Activated CD8-positive, alpha-beta memory T cell treated with anti-CD3 and anti-CD28 coated beads, Interleukin-2, amount 50 U/mL, for 48 hours (primary cell): ENCODE measurements around the gene NUTM2D.
"Not testable (repeated sequence)": the region's sequence is repeated elsewhere in the genome, so short reads cannot be mapped to it uniquely, and the experiment has no call there.

Experiments used
- DNase-seq: peaks from one replicate; pipeline ENCODE4 v3.0.0-alpha.2; 2020

Gene NUTM2D, protein sequence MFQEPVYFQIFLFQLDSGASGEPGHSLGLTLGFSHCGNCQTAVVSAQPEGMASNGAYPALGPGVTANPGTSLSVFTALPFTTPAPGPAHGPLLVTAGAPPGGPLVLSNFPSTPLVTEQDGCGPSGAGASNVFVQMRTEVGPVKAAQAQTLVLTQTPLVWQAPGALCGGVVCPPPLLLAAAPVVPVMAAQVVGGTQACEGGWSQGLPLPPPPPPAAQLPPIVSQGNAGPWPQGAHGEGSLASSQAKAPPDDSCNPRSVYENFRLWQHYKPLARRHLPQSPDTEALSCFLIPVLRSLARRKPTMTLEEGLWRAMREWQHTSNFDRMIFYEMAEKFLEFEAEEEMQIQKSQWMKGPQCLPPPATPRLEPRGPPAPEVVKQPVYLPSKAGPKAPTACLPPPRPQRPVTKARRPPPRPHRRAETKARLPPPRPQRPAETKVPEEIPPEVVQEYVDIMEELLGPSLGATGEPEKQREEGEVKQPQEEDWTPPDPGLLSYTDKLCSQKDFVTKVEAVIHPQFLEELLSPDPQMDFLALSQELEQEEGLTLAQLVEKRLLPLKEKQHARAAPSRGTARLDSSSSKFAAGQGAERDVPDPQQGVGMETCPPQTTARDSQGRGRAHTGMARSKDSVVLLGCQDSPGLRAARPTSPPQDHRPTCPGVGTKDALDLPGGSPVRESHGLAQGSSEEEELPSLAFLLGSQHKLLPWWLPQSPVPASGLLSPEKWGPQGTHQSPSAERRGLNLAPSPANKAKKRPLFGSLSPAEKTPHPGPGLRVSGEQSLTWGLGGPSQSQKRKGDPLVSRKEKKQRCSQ

GRCh38 chr10:87357444-87357843, at the start of gene NUTM2D:
NUTM2D (plus strand) TSS chr10:87357744; CDS start chr10:87358266, 522 bp downstream.
- DNase-seq, result not testable (repeated sequence)

DNA sequence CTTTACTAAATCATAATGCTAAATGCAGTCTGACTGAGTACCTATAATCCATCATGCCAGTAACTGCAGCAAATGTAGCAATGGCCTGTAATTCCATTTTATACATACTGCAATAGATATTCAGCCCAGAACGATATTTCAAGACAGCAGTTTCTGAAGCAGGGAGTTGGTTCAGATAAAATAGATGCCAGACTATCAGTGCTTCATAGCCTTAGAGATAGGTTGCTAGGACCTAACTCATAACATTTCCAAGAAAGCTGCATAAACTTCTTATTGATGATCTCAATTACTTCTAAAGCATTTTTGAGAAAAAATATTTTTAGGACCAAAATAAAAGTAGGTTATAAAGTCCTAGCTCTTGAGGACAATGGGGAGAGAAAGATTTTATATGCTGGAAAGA, 48.8 kb upstream of the NUTM2D start:
- not testable (repeated sequence) for DNase-seq

GRCh38 chr10:87309657-87310056, 47.9 kb upstream of the NUTM2D start:
- not testable (repeated sequence) for DNase-seq

DNA sequence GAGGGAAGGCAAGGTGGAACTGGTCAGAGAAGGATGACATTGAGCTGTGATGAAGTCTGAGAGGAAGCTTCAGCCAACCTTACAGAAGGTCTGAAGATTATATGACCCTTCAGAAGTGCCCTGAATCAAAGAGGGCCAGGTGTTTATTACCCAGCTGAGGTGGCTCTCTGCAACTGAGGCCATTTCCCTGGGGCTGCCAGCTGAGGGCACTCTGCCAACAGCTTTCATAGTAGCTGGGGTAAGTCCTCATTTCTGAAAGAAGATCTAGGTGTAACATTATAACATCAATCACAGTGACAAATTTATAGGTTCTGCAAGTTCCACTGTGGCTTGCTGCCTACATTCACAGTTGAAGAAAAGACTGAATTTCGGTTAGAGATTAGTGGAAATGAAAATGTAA, 46.0 kb upstream of the NUTM2D start:
- DNase-seq, result not testable (repeated sequence)

DNA sequence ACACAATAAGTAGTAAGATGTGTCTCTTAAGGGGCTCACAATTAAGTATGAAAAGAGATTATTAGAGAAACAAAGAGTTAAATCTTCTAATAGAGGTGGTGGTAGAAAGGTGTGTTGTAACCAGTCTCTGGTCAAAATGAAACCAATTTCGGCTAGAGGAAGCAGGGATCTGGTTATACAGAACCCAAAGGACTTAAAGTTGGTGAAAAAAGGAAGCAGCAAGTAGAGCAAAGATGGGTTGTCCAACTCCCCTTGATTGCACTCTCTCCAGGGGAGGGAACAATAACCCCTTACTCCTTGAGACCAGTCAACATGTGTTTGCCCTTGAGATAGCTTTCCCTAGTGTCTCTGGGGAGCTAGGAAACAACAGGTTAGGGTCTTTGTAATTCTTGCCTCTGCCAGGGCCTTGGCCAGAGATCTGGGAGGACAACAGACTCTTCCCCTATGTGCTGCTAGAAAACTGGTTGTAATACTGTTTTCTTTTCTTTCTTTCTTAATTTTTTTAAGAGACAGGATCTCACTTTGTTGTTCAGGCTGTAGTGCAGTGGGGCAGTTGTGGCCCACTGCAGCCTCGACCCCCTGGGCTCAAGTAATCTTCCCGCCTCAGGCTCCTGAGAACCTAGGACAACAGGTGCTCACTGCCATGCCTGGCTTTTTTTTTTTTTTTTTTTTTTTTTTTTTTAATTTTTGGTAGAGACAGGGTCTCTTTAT, 43.7 kb upstream of the NUTM2D start:
- DNase-seq, result not testable (repeated sequence)

DNA sequence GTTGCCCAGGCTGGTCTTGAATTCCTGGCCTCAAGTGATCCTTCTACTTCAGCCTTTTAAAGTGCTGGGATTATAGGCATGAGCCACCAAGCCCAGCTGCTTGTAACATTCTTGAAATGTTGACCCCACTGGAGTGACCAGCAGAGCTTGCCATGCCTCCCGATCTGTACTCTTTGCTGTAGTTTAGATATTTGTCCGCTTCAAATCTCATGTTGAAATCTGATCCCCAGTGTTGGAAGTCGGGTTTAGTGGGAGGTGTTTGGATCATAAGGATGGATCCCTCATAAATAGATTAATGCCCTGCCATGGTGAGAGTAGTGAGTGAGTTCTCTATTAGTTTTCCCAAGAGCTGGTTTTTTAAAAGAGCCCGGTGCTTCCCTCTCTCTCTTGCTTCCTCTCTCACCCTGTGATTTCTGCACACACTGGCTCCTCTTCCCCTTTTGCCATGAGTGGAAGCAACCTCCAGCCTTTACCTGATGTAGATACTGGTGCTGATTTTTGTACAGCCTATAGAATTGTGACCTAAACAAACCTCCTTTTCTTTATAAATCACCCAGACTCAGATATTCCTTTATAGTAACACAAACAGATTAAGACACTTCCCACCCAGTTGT, 43.1 kb upstream of the NUTM2D start:
- not testable (repeated sequence) for DNase-seq

- DNase-seq, result not testable (repeated sequence)
Observed at GRCh38 chr10:87321505-87321904, 36.0 kb upstream of the NUTM2D start.

GRCh38 chr10:87324559-87324958, 33.0 kb upstream of the NUTM2D start:
- DNase-seq, result not testable (repeated sequence)

GRCh38 chr10:87327958-87328357, 29.6 kb upstream of the NUTM2D start:
- DNase-seq, result not testable (repeated sequence)

- not testable (repeated sequence) for DNase-seq
Observed at GRCh38 chr10:87329131-87329530, 28.4 kb upstream of the NUTM2D start.

DNA sequence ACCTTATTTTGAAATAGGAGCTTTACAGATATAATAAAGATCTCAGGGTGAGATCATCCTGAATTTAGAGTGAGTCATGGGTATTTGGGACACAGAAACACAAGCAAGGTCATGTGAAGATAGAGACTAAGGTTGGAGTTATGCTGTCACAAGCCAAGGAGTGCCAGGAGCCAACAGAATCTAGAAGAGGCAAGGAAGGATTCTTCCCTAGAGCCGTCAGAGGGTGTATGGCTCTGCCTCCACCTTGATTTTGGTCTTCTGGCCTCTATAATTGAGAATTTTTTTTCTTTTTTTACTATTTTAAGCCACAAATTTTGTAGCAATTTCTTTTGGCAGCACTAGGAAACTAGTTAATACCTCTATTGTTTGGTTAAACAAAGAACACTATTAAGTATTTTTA, 24.9 kb upstream of the NUTM2D start:
- not testable (repeated sequence) for DNase-seq

GRCh38 chr10:87340411-87340810, 17.1 kb upstream of the NUTM2D start:
- not testable (repeated sequence) for DNase-seq

GRCh38 chr10:87341546-87342142, 15.9 kb upstream of the NUTM2D start:
- DNase-seq, result peak; percentile 58

DNA sequence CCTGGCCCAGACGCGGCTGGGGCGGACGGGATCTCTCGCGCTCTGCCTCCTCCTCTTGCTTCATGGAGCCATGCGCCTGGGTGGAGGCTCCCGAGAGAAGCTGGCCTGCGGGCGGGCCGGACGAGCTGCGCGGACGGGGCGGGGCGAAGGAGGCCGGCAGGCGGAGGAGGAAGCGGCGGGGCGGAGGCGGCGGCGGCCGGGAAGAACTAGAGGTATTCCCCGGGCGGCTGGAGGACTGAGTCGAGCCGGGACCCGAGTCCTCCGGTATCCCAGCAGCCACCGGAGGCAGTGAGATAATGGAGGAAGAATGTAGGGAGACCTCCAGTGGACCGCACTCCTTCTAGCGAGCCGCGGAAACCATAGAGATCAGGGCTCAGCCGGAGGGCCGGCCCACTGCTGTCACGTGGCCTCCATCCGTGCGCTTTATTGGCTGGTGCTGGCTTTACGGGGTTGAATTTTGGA, 15.3 kb upstream of the NUTM2D start:
- DNase-seq, result peak; percentile 88

DNA sequence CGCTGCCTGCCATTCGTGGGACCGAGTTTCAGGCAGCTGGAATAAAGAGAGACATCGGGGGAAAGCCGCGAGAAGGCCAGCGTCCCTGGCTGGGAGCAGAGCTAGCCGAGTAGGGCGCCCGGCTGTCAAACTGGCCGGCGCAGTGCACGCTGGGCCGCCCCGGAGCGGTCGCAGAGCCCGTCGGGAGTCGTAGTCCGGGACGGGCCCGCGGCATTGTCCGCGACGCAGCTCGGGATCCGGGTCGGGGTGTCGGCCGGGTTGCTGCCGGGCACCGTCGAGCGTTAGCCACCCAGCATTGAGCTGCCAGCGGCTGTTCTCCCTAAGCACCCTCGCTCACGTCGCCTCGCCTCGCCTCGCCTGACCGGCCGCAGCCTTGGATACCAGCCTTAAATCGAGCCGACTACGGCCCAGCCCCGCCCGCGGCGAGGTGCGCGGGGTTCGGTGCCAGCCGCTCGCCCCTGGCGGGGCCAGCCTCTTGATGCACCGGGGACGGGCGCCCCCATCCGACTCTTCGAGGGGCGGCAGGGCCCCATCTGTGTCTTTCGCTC, 14.8 kb upstream of the NUTM2D start:
- peak; percentile 88 for DNase-seq

- DNase-seq, result not testable (repeated sequence)
Observed at GRCh38 chr10:87345743-87346142, 11.8 kb upstream of the NUTM2D start.

- not testable (repeated sequence) for DNase-seq
Observed at GRCh38 chr10:87350161-87350560, 7.4 kb upstream of the NUTM2D start.

DNA sequence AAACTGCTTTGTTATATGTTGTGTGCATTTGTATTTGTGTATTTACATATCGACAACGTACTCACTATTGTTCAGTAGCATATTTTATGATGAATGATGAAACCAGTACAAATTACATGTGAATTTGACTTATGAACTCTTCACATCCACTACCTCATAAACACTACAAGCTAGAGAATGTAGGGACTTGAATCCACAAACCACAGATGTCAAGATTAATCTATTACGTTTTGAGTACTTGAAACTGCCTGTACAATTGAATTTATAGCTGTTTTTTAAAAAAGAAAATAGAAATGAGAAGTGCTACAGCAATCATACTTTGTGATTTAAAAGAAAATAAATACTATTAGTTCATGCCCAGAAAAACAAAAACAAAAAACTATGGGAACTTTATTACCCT, 4.7 kb upstream of the NUTM2D start:
- DNase-seq, result not testable (repeated sequence)

DNA sequence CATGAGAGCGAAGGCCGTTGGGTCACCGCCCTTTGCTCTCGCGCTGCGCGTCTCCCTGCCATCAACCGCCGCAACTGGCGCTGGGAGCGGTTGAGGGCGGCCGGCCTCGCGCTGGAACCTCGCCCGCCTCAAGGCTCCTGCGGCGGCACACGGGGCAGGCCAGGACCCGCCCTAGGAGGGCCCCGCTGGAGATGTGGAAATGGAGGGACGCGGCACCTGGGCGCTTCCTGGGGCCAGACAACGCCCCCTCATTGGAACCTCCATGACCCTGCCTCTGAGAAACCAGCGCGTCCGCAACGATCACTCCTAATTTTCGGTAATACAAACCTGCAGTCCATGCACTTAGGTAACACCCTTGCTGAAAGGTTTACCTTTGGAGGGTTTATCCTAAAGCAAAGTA, 2.4 kb upstream of the NUTM2D start:
- DNase-seq, result not testable (repeated sequence)

- DNase-seq, result not testable (repeated sequence)
Observed at GRCh38 chr10:87358159-87358558, 615 bp downstream of the NUTM2D start.

- DNase-seq, result not testable (repeated sequence)
Observed at GRCh38 chr10:87369514-87370112, 12.1 kb downstream of the NUTM2D start.
